A673 (cell line): ENCODE measurements around the gene LYL1. TPM values are rescaled to one million over a fixed set of nuclear protein-coding genes. Genes with fewer than 3 reads are reported as not detected.

Source experiments
- BruUV-seq: library from RNA; stranded (reverse); fragments of 400-500 nt; replicated peaks from 2 replicates; lab custom pipeline; 2021; lab: Mats Ljungman, UMichigan
- CTCF ChIA-PET: fragments of 300-600 bp; sonication (Branson Sonifier 250); formaldehyde crosslinking; loops from one replicate; lab custom pipeline; 2022; ENCODE audit warnings: antibody characterized with exemption; lab: Charles Lee
- POLR2A ChIA-PET: fragments of 300-600 bp; sonication (Branson Sonifier 250); formaldehyde crosslinking; loops from one replicate; lab custom pipeline; 2022; ENCODE audit warnings: antibody characterized with exemption; ENCODE audit not compliant: low non-redundant PET; lab: Charles Lee
- DNase-seq: peaks from one replicate; pipeline ENCODE4 v3.0.0-alpha.2; 2015; ENCODE audit warnings: low spot score
- H3K27ac ChIP-seq: fragments of 200-600 bp; sonication (generic); 2 replicates; pipeline ENCODE4 v1.5.1; 2016; ENCODE audit warnings: mixed run types, low read depth, mild to moderate bottlenecking, mixed read lengths, antibody characterized with exemption, low read length; ENCODE audit not compliant: poor library complexity, severe bottlenecking
- H3K27me3 ChIP-seq: fragments of 200-600 bp; sonication (generic); replicated peaks from 2 replicates; pipeline ENCODE4 v1.6.1; 2017; ENCODE audit warnings: mixed run types, low read depth, mild to moderate bottlenecking, mixed read lengths, antibody characterized with exemption, low read length; ENCODE audit not compliant: insufficient read depth, poor library complexity
- H3K36me3 ChIP-seq: fragments of 200-600 bp; sonication (generic); 2 replicates; pipeline ENCODE4 v1.6.1; 2016; ENCODE audit warnings: mixed run types, mild to moderate bottlenecking, mixed read lengths, antibody characterized with exemption, low read length; ENCODE audit not compliant: insufficient read depth, poor library complexity, severe bottlenecking
- H3K4me1 ChIP-seq: fragments of 200-600 bp; sonication (generic); 2 replicates; pipeline ENCODE4 v1.6.1; 2017; ENCODE audit warnings: mixed run types, mild to moderate bottlenecking, mixed read lengths, antibody characterized with exemption, low read length; ENCODE audit not compliant: insufficient read depth, poor library complexity, severe bottlenecking
- H3K4me3 ChIP-seq: fragments of 200-600 bp; sonication (generic); 2 replicates; pipeline ENCODE4 v1.5.1; 2016; ENCODE audit warnings: low read depth, mixed run types, mild to moderate bottlenecking, mixed read lengths, low read length; ENCODE audit not compliant: poor library complexity, severe bottlenecking
- H3K9me3 ChIP-seq: fragments of 200-600 bp; sonication (generic); 2 replicates; pipeline ENCODE4 v1.6.1; 2016; ENCODE audit warnings: mixed run types, low read depth, mild to moderate bottlenecking, mixed read lengths, antibody characterized with exemption, low read length; ENCODE audit not compliant: poor library complexity, severe bottlenecking
- CTCF ChIP-seq: fragments of 300-800, 200-600 bp; sonication (generic); conservative IDR thresholded peaks from 2 replicates; pipeline ENCODE4 v1.5.1; 2017; ENCODE audit warnings: low read depth, mild to moderate bottlenecking, antibody characterized with exemption, low read length, moderate library complexity, mixed read lengths
- EZH2 ChIP-seq: fragments of 200-600 bp; sonication (generic); IDR thresholded peaks from 2 replicates; pipeline ENCODE4 v1.6.1; 2017; ENCODE audit warnings: borderline replicate concordance, low read depth, mild to moderate bottlenecking, mixed read lengths, antibody characterized with exemption, low read length; ENCODE audit not compliant: poor library complexity, severe bottlenecking
- intact Hi-C: fragments of 100-400 bp; cut with micrococcal nuclease; formaldehyde crosslinking; loops from one replicate; pipeline ENCODE4 v1.10.0; 2022; ENCODE audit not compliant: unreplicated experiment
- total RNA-seq: library from RNA; stranded (reverse); gene quantifications from 2 replicates; pipeline ENCODE4 v1.2.3, GENCODE V29; 2021

LYL1 gene
- total RNA-seq, 1 experiment from 2014 or later: not detected

GRCh38 chr19:13079542-13079986 is 23.1 kb downstream of the LYL1 start:
- Histone ChIP-seq H3K36me3 (peaks cover 5% of the 10 kb centered on the region), H3K4me1 (peaks cover 32% of the 10 kb centered on the region), H3K4me3 (no peak overlapping the region), H3K27ac (peak overlapping the region; percentile 35), H3K9me3 (no peaks in the 10 kb centered on the region), H3K27me3 (no peaks in the 10 kb centered on the region)
- TF ChIP-seq EZH2: no peak
- TF ChIP-seq CTCF: no peak
- POLR2A ChIA-PET: no interaction called here
- no TSS peak for BruUV-seq
- CTCF ChIA-PET: interaction anchor here (1.3 kb wide), 1 partner anchor 14 kb away, joined by 3 read pairs; no protein-coding TSS in a partner anchor
- peak; percentile 39 for DNase-seq
- intact Hi-C loops: no loop called here

GRCh38 chr19:13078897-13079541 is 23.6 kb downstream of the LYL1 start:
- Histone ChIP-seq H3K27ac (peak overlapping the region; percentile 47), H3K27me3 (no peaks in the 10 kb centered on the region), H3K4me3 (no peak overlapping the region), H3K36me3 (peaks cover 7% of the 10 kb centered on the region), H3K9me3 (no peaks in the 10 kb centered on the region), H3K4me1 (peaks cover 32% of the 10 kb centered on the region)
- DNase-seq: no peak
- intact Hi-C loops: no loop called here
- no peak for TF ChIP-seq CTCF
- no peak for TF ChIP-seq EZH2
- ChIA-PET POLR2A (no interaction called here), CTCF (interaction anchor here (1.3 kb wide), 1 partner anchor 15 kb away, joined by 3 read pairs; no protein-coding TSS in a partner anchor)
- BruUV-seq: no TSS peak

GRCh38 chr19:13078381-13078780 is 24.3 kb downstream of the LYL1 start:
- DNase-seq: no peak
- H3K36me3 ChIP-seq: peaks cover 13% of the 10 kb centered on the region
- no TSS peak for BruUV-seq
- ChIA-PET CTCF (no interaction called here), POLR2A (no interaction called here)
- peaks cover 32% of the 10 kb centered on the region for H3K4me1 ChIP-seq
- no peaks in the 10 kb centered on the region for H3K9me3 ChIP-seq
- no peak for TF ChIP-seq EZH2
- TF ChIP-seq CTCF: no peak
- peak overlapping the region; percentile 47 for H3K27ac ChIP-seq
- no peaks in the 10 kb centered on the region for H3K27me3 ChIP-seq
- intact Hi-C loops: no loop called here
- H3K4me3 ChIP-seq: no peak overlapping the region
